ENCODE results near the gene TRIM2. TPM values are rescaled to one million over a fixed set of nuclear protein-coding genes. Genes with fewer than 3 reads are reported as not detected.

TRIM2 gene
- total RNA-seq, 3 donors from 2014 or later, result 26.7 to 109 (median 52.4) TPM

DNA sequence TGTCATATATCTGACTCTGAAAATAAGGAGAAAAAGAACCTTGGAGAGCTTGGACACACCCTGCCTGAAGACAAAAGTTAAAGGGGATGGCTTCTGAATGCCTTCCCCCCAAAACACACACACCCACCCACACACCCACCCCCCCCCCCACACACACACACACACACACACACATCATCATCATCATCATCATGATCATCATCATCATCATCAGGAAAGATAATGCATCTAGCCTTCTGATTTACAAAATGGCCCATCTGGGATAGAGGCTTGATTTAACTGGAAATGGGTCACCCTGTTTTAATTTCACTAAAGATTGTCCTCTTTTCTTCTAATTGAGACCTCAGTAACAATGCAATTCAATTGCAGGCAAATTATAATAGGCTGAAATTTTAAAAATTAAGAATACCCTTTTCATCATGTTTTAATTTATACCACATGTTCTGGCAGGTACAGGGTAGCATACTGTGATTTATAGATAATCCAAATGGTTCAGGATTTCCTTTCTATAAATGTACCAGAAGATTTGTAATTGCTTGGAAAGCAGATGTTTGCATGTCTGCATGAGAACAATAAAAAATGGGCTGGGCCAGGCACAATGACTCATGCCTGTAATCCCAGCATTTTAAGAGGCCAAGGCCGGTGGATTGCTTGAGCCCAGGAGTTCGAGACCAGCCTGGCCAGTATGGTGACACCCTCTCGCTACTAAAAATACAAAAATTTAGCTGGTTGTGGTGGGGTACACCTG lies 56.5 kb downstream of the TRIM2 start:
- Histone ChIP-seq H3K4me3 (no peak overlapping the region), H3K9me3 (peaks cover 4 to 11% of the 10 kb centered on the region in 2 donors), H3K36me3 (no peaks in the 10 kb centered on the region), H3K4me1 (no peaks in the 10 kb centered on the region), H3K27ac (peak overlapping the region; percentile 40 to 70), H3K27me3 (no peaks in the 10 kb centered on the region)
- TF ChIP-seq, protein P1, sequence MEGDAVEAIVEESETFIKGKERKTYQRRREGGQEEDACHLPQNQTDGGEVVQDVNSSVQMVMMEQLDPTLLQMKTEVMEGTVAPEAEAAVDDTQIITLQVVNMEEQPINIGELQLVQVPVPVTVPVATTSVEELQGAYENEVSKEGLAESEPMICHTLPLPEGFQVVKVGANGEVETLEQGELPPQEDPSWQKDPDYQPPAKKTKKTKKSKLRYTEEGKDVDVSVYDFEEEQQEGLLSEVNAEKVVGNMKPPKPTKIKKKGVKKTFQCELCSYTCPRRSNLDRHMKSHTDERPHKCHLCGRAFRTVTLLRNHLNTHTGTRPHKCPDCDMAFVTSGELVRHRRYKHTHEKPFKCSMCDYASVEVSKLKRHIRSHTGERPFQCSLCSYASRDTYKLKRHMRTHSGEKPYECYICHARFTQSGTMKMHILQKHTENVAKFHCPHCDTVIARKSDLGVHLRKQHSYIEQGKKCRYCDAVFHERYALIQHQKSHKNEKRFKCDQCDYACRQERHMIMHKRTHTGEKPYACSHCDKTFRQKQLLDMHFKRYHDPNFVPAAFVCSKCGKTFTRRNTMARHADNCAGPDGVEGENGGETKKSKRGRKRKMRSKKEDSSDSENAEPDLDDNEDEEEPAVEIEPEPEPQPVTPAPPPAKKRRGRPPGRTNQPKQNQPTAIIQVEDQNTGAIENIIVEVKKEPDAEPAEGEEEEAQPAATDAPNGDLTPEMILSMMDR (IDR thresholded peaks at IDR 0.05), result no peak
- no peak for TF ChIP-seq POLR2A (IDR thresholded peaks at IDR 0.05)
- TF ChIP-seq POLR2AphosphoS5 (IDR thresholded peaks at IDR 0.05), result no peak
- no peak for DNase-seq (ENCODE audit: low spot score in 2 of 2)
- intact Hi-C loops (cut with DNase I; ENCODE audit: low total_unique reads), result no loop called here

DNA sequence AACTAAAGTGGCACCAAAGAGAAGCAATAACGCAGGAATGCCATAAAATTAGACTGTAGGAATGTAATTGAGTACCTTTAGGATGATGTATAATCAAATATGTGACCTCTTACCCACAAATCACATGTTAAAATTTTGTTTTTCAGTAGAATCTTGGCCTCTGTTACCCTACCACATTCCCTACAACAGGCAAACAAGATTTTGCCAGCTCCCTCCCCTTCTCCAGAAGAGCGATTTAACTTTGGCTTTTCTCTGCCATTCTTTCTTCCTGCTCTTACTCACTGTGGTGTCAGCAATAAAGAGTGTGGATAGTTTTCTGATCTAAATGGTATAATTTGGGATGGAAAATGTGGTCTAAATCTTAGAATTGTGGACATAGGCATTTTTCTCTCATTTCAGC lies 57.2 kb downstream of the TRIM2 start:
- peaks cover 4 to 11% of the 10 kb centered on the region in 2 donors for H3K9me3 ChIP-seq
- H3K27me3 ChIP-seq, result no peaks in the 10 kb centered on the region
- peak overlapping the region; percentile 26 to 40 for H3K27ac ChIP-seq
- DNase-seq (ENCODE audit: low spot score in 2 of 2), result no peak
- no peak overlapping the region for H3K4me3 ChIP-seq
- no peaks in the 10 kb centered on the region for H3K4me1 ChIP-seq
- no peaks in the 10 kb centered on the region for H3K36me3 ChIP-seq
- intact Hi-C loops (cut with DNase I; ENCODE audit: low total_unique reads), result no loop called here
- TF ChIP-seq POLR2A (IDR thresholded peaks at IDR 0.05) (no peak), POLR2AphosphoS5 (IDR thresholded peaks at IDR 0.05) (no peak)
- TF ChIP-seq, protein P1 (IDR thresholded peaks at IDR 0.05), result no peak

DNA sequence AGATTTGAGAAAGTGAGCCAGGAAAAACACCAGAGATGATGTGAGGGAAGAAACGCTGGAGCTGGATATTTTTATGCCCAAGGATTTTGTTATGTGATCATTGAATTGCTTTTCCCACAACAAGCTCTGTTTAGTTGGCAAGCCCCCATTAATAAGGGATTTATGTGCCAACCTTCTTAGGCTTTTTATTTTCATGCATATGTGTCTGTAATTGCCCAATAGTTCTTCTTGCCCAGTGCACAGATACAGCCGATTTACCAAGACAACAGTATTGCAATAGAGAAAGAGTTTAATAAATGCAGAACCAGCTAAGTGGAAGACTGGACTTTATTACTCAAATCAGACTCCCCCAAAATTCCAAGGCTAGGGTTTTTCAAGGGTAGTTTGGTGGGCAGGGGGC lies 57.7 kb downstream of the TRIM2 start:
- H3K9me3 ChIP-seq, result peaks cover 4 to 11% of the 10 kb centered on the region in 2 donors
- TF ChIP-seq POLR2A (IDR thresholded peaks at IDR 0.05), result no peak
- no peak for TF ChIP-seq POLR2AphosphoS5 (IDR thresholded peaks at IDR 0.05)
- TF ChIP-seq, protein P1 (IDR thresholded peaks at IDR 0.05), result no peak
- H3K4me1 ChIP-seq, result no peaks in the 10 kb centered on the region
- intact Hi-C loops (cut with DNase I; ENCODE audit: low total_unique reads), result no loop called here
- H3K36me3 ChIP-seq, result no peaks in the 10 kb centered on the region
- no peak overlapping the region for H3K4me3 ChIP-seq
- no peak overlapping the region for H3K27ac ChIP-seq
- no peaks in the 10 kb centered on the region for H3K27me3 ChIP-seq
- DNase-seq (ENCODE audit: low spot score in 2 of 2), result no peak

DNA sequence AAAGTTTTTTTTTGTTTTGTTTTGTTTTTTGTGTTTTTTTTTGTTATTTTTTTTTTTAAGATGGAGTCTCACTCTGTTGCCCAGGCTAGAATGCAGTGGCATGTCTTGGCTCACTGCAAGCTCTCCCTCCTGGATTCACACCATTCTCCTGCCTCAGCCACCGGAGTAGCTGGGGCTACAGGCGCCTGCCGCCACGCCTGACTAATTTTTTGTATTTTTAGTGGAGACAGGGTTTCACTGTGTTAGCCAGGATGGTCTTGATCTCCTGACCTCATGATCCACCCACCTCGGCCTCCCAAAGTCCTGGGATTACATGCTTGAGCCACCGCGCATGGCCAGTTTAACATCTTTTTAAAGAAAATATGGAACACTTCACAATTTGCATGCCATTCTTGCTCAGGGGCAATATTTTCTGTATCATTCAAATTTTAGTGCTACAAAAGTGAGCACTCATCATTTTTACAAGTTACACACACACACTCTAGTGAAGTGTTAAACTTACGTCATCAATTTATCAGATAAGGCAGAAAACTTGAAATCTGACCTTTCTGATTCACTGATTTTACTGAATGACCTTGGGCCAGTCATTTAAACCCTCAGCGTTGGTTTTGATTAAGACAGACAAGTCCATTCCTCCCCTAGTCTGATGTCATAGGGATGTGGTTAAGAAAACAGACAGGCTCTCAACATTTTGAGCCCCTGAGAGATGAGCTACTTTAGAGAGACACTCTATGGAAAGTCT lies 61.2 kb downstream of the TRIM2 start:
- H3K27ac ChIP-seq, result no peak overlapping the region
- intact Hi-C loops (cut with DNase I; ENCODE audit: low total_unique reads), result no loop called here
- no peaks in the 10 kb centered on the region for H3K27me3 ChIP-seq
- H3K4me3 ChIP-seq, result no peak overlapping the region
- no peaks in the 10 kb centered on the region for H3K36me3 ChIP-seq
- TF ChIP-seq POLR2AphosphoS5 (IDR thresholded peaks at IDR 0.05) (no peak), POLR2A (IDR thresholded peaks at IDR 0.05) (no peak)
- TF ChIP-seq, protein P1 (IDR thresholded peaks at IDR 0.05), result no peak
- DNase-seq (ENCODE audit: low spot score in 2 of 2), result no peak
- H3K9me3 ChIP-seq, result peaks cover 4 to 11% of the 10 kb centered on the region in 2 donors
- H3K4me1 ChIP-seq, result no peaks in the 10 kb centered on the region

DNA sequence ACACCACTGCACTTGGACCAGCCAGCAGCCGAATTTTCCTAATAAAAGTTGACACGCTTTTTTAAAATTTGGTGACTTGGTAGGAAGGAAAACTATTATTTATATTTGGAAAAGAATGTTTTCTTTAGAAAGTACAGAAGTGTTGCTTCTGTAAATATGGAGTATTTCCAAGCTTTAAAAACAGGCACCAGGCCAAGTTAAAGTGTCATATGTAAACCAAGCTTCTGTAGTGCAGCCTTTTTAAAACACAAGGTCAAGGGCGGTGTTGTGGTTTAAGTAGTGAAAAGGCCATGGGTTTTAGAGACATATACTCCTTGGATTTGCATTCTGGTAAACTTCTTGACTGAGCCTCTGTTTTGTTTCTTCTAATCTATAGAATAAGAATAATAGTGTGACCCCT lies 62.7 kb downstream of the TRIM2 start:
- no peak for DNase-seq (ENCODE audit: low spot score in 2 of 2)
- TF ChIP-seq, protein P1 (IDR thresholded peaks at IDR 0.05), result no peak
- no peak for TF ChIP-seq POLR2AphosphoS5 (IDR thresholded peaks at IDR 0.05)
- TF ChIP-seq POLR2A (IDR thresholded peaks at IDR 0.05), result no peak
- H3K4me1 ChIP-seq, result no peaks in the 10 kb centered on the region
- H3K27me3 ChIP-seq, result no peaks in the 10 kb centered on the region
- intact Hi-C loops (cut with DNase I; ENCODE audit: low total_unique reads), result no loop called here
- peaks cover 3% of the 10 kb centered on the region for H3K36me3 ChIP-seq
- H3K4me3 ChIP-seq, result no peak overlapping the region
- H3K27ac ChIP-seq, result peak overlapping the region in 1 of 2 donors; percentile 33
- H3K9me3 ChIP-seq, result peaks cover 3 to 5% of the 10 kb centered on the region in 2 donors
